HG03565 (cell line): Measurements from ENCODE around the gene CISD1.

ENCODE experiments used
- ATAC-seq: cut with Tn5 transposase; IDR thresholded peaks from one replicate; pipeline ENCODE4 v1.9.1; 2021; ENCODE audit warnings: mild to moderate bottlenecking, moderate library complexity; ENCODE audit not compliant: unreplicated experiment

CISD1 gene

GRCh38 chr10:58305821-58306220 is 36.9 kb downstream of the CISD1 start:
- ATAC-seq, result no peak

- no peak for ATAC-seq
Measured at GRCh38 chr10:58307676-58308075, 38.7 kb downstream of the CISD1 start.

GRCh38 chr10:58311026-58311425 is 42.1 kb downstream of the CISD1 start:
- no peak for ATAC-seq

GRCh38 chr10:58316874-58317273 is 47.9 kb downstream of the CISD1 start:
- ATAC-seq, result no peak

GRCh38 chr10:58318346-58318745 is 49.4 kb downstream of the CISD1 start:
- ATAC-seq, result no peak

GRCh38 chr10:58319599-58319998 is 50.6 kb downstream of the CISD1 start:
- no peak for ATAC-seq

- ATAC-seq, result no peak
Measured at GRCh38 chr10:58320351-58321049, 51.5 kb downstream of the CISD1 start.

GRCh38 chr10:58322072-58322834 is 53.3 kb downstream of the CISD1 start:
- peak; percentile 94 for ATAC-seq

- no peak for ATAC-seq
Measured at GRCh38 chr10:58322835-58323209, 53.9 kb downstream of the CISD1 start.

GRCh38 chr10:58326967-58327381 is 58.0 kb downstream of the CISD1 start:
- ATAC-seq, result no peak

- no peak for ATAC-seq
Measured at GRCh38 chr10:58328233-58328632, 59.3 kb downstream of the CISD1 start.

- no peak for ATAC-seq
Measured at GRCh38 chr10:58330431-58330830, 61.5 kb downstream of the CISD1 start.

- ATAC-seq, result no peak
Measured at GRCh38 chr10:58331646-58332045, 62.7 kb downstream of the CISD1 start.

GRCh38 chr10:58334817-58335305 is 65.9 kb downstream of the CISD1 start, which contains the start of gene UBE2D1:
TSS of gene UBE2D1 (plus strand) at chr10:58335006. CDS start at chr10:58335202, 196 bp downstream.
- peak; percentile 93 for ATAC-seq

GRCh38 chr10:58335306-58336005 is 66.5 kb downstream of the CISD1 start:
- ATAC-seq, result peak; percentile 23

- ATAC-seq, result no peak
Measured at GRCh38 chr10:58336242-58336641, 67.3 kb downstream of the CISD1 start.
